ENCODE data around the gene NUP210. TPM values are rescaled to one million over a fixed set of nuclear protein-coding genes. Genes with fewer than 3 reads are reported as not detected.

NUP210 gene
- total RNA-seq, 4 donors from 2014 or later: 11.6 to 81.7 (median 29.8) TPM

GRCh38 chr3:13278783-13279531 is 141.2 kb downstream of the NUP210 start:
- H3K9me3 ChIP-seq: peaks cover 0 to 5% (median 2%) of the 10 kb centered on the region in 4 donors
- H3K36me3 ChIP-seq: no peaks in the 10 kb centered on the region
- no peak overlapping the region for H3K27ac ChIP-seq
- H3K4me1 ChIP-seq: peaks cover 0 to 13% (median 7%) of the 10 kb centered on the region in 4 donors
- peaks cover 0 to 15% of the 10 kb centered on the region in 2 donors for H3K27me3 ChIP-seq
- no peak overlapping the region for H3K4me3 ChIP-seq
- TF ChIP-seq CTCF (IDR thresholded peaks at IDR 0.05) (no peak), POLR2A (IDR thresholded peaks at IDR 0.05) (no peak)
- peak in 1 of 3 donors; percentile 31 for DNase-seq

GRCh38 chr3:13277860-13278531 is 142.1 kb downstream of the NUP210 start:
- H3K4me3 ChIP-seq: no peak overlapping the region
- H3K9me3 ChIP-seq: no peaks in the 10 kb centered on the region
- H3K27me3 ChIP-seq: peaks cover 0 to 6% of the 10 kb centered on the region in 2 donors
- TF ChIP-seq CTCF (IDR thresholded peaks at IDR 0.05) (no peak), POLR2A (IDR thresholded peaks at IDR 0.05) (no peak)
- H3K27ac ChIP-seq: peak overlapping the region in 3 of 4 donors; percentile 17 to 30 (median 25)
- H3K4me1 ChIP-seq: peaks cover 0 to 9% (median 7%) of the 10 kb centered on the region in 4 donors
- no peaks in the 10 kb centered on the region for H3K36me3 ChIP-seq
- peak in 2 of 3 donors; percentile 32 to 45 for DNase-seq

- DNase-seq: peak in 2 of 3 donors; percentile 32 to 36
- Histone ChIP-seq H3K4me1 (peaks cover 0 to 6% (median 5%) of the 10 kb centered on the region in 4 donors), H3K27ac (peak overlapping the region in 3 of 4 donors; percentile 17 to 30 (median 25))
Measured at GRCh38 chr3:13277196-13277813, 142.8 kb downstream of the NUP210 start.

GRCh38 chr3:13276438-13277195 is 143.5 kb downstream of the NUP210 start:
- no peaks in the 10 kb centered on the region for H3K27me3 ChIP-seq
- peak in 2 of 3 donors; percentile 34 to 45 for DNase-seq
- H3K9me3 ChIP-seq: no peaks in the 10 kb centered on the region
- H3K4me3 ChIP-seq: no peak overlapping the region
- no peaks in the 10 kb centered on the region for H3K36me3 ChIP-seq
- H3K27ac ChIP-seq: peak overlapping the region in 1 of 4 donors; percentile 19
- no peaks in the 10 kb centered on the region for H3K4me1 ChIP-seq
- TF ChIP-seq POLR2A (IDR thresholded peaks at IDR 0.05) (no peak), CTCF (IDR thresholded peaks at IDR 0.05) (no peak)

More at GRCh38 chr3:13277196-13277813, 142.8 kb downstream of the NUP210 start:
- Histone ChIP-seq H3K27me3 (peaks cover 0 to 4% of the 10 kb centered on the region in 2 donors), H3K36me3 (no peaks in the 10 kb centered on the region), H3K4me3 (no peak overlapping the region), H3K9me3 (no peaks in the 10 kb centered on the region)
- TF ChIP-seq CTCF (IDR thresholded peaks at IDR 0.05): no peak
- no peak for TF ChIP-seq POLR2A (IDR thresholded peaks at IDR 0.05)
